GM12872 (cell line): ENCODE measurements around the gene CMIP.

Source experiments
- CTCF ChIP-seq: IDR thresholded peaks from 3 replicates; pipeline ENCODE4 v1.5.1; 2011; ENCODE audit warnings: low read depth, mild to moderate bottlenecking, low read length, moderate library complexity; ENCODE audit not compliant: insufficient read depth

Gene CMIP

DNA sequence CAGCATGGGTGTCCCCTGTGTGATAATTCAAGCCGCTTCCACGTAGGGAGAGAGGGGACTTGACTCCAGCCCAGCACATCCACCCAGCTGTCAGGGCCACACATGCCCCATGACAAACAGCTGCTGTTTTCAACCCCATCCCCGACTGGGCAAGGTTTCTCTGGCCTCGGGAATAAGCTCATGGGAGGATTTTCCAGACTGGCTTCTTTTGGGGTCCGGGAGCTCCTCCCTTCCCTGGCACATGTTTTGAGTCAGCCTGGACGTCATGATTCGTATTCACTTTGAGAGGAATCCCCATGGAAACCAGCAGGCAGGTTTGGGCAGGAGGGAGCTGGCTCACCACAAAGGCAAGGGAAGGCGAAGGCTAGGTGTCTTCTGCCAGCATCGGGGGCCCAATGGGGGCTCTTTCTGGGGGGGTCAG is 156.4 kb downstream of the CMIP start:
- no peak for TF ChIP-seq CTCF

- no peak for TF ChIP-seq CTCF
Measured at GRCh38 chr16:81601601-81602255, 157.1 kb downstream of the CMIP start.

GRCh38 chr16:81602256-81602776 is 157.7 kb downstream of the CMIP start:
- TF ChIP-seq CTCF = no peak

GRCh38 chr16:81602792-81603191 is 158.2 kb downstream of the CMIP start:
- TF ChIP-seq CTCF = no peak

- TF ChIP-seq CTCF = no peak
Measured at GRCh38 chr16:81604960-81605383, 160.4 kb downstream of the CMIP start.

DNA sequence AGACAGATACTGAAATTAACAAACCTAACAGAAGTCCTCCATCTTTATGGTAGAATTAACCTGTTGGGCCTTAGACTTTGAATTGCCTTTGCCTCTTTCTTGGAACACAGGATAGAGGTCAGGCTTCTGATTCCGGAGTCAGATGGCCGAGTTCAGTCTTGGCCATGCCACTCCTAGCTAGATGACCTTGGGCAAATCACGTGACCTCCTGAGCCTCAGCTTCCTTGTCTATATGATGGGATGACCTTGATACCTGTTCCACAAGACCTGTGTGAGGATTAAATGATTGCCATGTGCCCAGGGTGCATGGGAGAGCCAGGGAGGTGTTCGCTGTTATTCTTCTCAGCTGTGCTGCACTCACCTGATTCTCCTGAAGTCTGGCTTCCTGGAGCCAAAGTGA is 161.4 kb downstream of the CMIP start:
- no peak for TF ChIP-seq CTCF

DNA sequence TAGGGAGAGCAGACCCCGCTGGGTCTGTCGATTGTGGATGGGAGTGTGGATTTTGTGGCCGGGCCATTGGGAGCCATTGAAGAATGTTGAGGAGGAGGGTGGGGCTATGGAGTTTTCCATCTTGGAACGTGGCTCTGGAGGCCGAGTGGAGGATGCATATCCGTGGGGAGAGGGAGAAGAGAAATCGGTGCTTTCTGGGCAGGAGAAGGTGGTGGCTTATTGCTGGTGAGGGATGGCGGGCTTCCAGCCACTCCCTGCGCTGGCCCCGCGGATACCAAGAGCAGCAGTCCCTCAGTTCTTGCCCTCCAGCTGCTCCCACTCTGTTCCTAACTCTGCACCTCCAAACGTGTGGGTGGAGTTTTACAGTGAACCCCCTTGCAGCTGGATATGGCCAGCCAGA is 162.4 kb downstream of the CMIP start:
- TF ChIP-seq CTCF = no peak
